Hematopoietic multipotent progenitor cell treated with erythropoietin and hydrocortisone succinate and interleukin-3 and kit ligand, for 17 days (in vitro differentiated cells): ENCODE data around the gene LINC00237.
A peak's percentile ranks its signal among the peaks of the same experiment; 100 is the strongest.

ENCODE experiments used
- DNase-seq: peaks from one replicate; pipeline ENCODE4 v3.0.0-alpha.2; 2015; ENCODE audit warnings: low spot score

LINC00237 gene

GRCh38 chr20:21106171-21107017 is at the start of gene LINC00237:
TSS of gene LINC00237 (minus strand) at chr20:21106358.
- no peak for DNase-seq

- no peak for DNase-seq
Observed at GRCh38 chr20:21155268-21155667, 49.1 kb upstream of the LINC00237 start.

DNA sequence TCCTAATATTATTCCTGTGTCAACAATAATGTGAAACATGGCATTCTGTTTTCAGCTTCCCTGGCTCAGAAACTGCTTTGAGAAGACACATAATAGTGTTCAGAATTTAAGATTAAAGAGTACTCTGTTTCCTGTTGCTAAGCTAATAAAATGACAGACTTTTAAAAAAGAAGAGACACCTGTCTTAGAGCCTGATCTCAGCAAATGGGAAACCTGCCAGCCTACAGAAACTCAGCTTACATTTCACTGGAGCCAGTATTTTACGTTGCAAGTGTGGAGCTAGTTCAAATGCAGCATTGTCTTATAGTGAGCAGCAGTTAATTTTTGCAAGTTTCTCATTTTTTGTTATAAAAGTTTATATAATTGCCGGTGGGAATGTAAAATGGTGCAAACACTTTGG is 48.5 kb upstream of the LINC00237 start:
- no peak for DNase-seq

DNA sequence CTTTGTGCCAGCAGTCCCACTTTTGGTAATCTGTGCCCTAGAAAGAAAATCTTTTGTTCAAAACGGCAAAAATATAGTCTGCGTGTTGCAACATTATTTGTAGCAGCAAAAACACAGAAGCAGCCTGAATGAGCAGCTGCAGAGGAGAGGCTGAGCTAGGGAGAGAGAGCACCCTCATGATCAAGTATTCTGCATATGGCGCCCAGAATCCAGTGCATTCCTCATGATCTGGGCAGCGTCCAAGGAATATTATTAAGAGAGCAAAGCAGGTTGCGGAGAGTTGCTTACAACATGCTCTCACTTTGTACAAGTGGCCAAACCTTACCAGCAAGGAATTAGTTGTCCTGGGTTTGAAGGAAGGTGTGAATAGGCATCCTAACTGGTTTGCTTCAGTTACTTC is 45.6 kb upstream of the LINC00237 start:
- no peak for DNase-seq

DNA sequence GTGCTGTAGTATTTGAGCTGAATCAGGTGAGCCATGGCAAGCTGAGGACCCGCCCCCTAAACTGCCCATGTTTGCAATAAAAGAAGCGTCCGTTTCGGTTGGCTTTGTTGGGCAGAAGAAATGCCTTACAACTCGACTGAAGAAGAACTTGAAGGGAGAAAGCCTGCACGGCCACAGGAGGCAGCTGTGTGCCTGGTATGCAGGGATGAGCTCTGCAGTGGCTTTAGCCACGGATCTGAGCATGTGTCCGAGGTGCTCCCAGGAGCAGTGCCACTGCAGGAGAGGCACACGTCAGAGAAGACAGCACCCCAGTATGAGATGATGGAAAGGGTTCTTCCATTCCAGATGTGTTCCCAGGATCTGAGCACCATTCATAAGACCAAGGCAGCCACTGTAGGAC is 43.2 kb upstream of the LINC00237 start:
- DNase-seq = no peak

GRCh38 chr20:21147593-21147992 is 41.4 kb upstream of the LINC00237 start:
- DNase-seq = no peak

- DNase-seq = no peak
Observed at GRCh38 chr20:21146215-21146614, 40.1 kb upstream of the LINC00237 start.

DNA sequence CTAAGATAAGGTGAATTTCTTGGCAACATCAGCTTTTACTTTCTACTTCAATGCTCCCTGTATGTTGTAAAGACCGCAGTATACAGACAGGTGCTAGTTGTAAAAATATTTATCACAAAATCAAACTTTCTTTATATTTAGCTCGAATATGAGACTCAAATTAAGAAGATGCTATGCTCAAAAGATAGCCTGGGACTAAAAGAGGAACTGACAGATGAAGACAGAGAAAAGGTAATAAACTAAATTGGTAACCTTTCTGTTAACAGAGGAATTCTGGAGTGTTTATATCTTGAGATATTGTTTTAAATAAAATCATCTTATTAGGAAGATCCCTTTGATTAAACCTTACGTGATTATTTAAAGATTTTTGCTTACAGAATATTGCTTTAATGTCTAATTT is 39.3 kb upstream of the LINC00237 start:
- DNase-seq = no peak

- no peak for DNase-seq
Observed at GRCh38 chr20:21143194-21143890, 37.2 kb upstream of the LINC00237 start.

DNA sequence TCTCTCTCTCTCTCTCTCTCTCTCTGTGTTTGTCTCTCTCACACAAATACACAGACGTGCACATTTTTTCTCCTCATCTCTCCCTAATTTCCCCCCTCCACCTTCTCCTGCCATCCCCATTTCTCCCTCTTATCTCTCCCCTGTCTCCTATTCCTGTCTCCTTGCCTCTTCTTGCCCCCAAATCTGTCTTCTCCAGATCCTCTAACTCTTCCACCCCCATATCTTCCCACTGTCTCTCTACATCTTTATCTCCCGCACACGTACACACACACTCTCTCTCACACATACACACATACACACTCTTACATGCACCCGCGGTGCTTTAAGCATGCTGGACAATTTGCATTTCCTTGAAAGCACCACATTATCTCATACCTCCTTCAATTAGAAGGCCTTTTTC is 35.7 kb upstream of the LINC00237 start:
- no peak for DNase-seq

DNA sequence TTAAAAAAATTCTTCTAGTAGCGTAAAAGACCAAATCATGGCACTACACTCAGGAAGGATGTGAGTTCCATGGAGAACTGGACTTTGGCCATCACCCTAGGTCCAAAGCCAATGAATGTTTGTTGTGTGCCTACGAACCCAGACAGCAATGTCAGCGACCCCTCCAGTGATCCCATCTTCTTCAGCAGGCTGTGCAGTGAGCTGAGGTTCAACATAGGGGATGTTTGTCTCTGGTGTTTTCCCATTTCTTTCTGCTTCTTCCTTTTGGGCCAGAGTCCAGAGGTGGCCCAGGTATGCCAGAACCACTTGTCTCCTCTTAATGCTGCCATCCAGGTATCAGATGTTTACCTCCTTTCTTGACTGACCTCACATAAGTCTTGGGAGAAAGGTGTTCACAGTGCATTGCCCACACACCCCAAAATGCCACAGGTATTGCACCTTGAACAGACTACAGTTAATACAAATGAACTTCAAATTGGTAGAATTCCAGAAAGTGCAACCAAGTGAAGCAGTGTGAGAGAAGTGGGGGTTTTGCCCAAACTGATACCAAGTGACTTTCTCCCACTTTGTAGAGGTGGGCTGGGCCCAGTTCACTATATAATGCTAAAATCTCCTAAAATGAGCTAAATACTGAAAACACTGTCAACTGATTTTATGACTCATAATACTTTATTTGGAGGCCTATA is 33.9 kb upstream of the LINC00237 start:
- DNase-seq = no peak

GRCh38 chr20:21137078-21137477 is 30.9 kb upstream of the LINC00237 start:
- DNase-seq = no peak

GRCh38 chr20:21136015-21136732 is 30.0 kb upstream of the LINC00237 start:
- no peak for DNase-seq

DNA sequence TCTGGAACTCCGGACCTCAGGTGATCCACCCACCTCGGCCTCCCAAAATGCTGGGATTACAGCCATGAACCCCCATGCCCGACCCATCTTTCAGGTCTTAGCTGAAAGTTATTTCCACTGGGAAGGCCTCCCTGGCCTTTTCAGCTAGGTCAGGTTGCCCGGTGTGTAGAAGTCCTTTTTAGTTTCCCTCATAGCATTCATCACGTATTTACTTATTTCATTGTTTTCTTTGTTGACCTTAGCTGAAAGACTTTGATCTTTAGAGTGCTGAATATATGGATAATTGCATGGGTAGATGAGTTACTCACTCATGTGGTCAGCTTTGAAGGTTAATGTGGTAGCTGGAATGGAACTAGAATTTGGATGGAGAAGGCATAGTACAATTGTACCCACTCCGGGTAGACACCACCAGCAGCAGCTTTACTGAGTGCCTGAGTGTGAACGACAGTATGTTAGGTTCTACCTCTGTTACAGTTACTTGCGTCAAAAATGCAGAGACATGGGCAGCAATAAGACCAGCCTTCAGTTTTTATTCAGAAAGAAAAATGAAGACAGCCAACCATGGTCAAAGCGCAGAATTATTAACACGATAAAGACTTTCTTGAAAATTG is 28.8 kb upstream of the LINC00237 start:
- no peak for DNase-seq

GRCh38 chr20:21133917-21134622 is 27.9 kb upstream of the LINC00237 start:
- DNase-seq = no peak

- no peak for DNase-seq
Observed at GRCh38 chr20:21133404-21133803, 27.2 kb upstream of the LINC00237 start.

DNA sequence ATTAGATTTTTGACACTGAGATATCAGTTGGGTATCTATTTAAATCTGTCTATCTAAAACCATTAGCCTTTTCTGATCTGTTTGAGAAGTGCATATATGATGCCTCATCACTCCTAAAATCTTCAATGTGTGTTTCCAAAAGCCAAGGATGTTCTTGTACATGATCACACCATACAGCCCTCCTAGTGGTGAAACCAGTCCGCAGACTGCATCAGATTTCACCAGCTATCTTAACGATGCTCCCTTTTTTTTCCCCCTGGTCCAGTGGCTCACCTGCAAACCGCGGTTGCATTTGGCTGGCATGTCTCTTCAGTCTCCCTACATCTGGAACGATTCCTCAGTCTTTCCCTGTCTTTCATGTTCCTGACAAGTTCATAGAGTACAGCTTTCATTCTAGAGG is 23.7 kb upstream of the LINC00237 start:
- DNase-seq = no peak

DNA sequence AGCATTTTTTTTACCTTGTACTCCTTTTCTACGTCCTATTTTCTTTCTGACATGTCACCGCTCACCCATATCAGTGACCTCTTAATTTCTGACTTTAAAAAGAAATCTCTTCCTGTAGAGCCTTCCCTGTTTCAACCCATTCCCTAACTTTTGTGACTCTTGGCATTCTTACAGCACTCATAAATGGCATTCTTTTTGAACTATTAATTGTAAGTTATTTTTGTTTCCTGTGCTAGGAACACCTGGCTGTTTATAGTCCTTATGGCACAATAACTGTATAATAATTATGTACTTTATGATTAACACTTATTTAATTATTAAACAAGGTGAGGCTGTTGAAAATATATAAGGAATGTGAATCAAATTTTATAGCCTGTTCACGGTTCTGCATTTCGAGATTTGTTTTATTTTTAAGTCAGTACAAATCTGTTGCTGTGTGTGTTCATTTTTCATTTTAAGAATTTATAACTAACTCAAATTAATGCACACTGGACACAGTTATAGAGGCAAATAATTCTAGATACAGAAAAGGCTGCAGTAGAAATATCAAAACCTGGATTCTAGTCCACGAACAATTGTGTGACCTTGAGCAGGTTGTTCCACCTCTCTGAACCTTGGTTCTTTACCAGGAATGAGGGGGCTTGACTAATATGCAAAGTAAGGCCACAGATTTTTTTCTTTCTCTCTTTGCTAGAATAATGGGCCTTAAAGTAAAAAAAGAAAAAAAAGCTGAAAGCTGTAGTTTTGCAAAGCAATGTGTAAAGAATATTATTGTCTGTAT is 21.2 kb upstream of the LINC00237 start:
- no peak for DNase-seq

- DNase-seq = peak; percentile 19
Observed at GRCh38 chr20:21126581-21126870, 20.4 kb upstream of the LINC00237 start.

GRCh38 chr20:21125849-21126580 is 19.9 kb upstream of the LINC00237 start, which contains the start of gene KIZ:
TSS of gene KIZ (plus strand) at chr20:21126082. CDS start at chr20:21126116, 34 bp downstream.
- peak; percentile 95 for DNase-seq
